ENCODE data around the gene ENKD1. TPM values are rescaled to one million over a fixed set of nuclear protein-coding genes. Genes with fewer than 3 reads are reported as not detected.
A peak's percentile ranks its signal among the peaks of the same experiment; 100 is the strongest.

ENKD1 gene
- total and polyA plus RNA-seq, 10 of the 15 experiments (the other 5 are each of a cell fraction or from before 2014, with no cell fraction given): 0.19 to 8.1 (median 2.8) TPM

GRCh38 chr16:67714522-67714921, 48.0 kb upstream of the ENKD1 start:
- FAIRE-seq (no peak), DNase-seq (ENCODE audit: low read depth, low spot score) (no peak), ATAC-seq (no peak)
- intact Hi-C loops (cut with micrococcal nuclease; ENCODE audit: unreplicated experiment): no loop called here
- Histone ChIP-seq H3K4me2 (ENCODE audit: control insufficient read depth, insufficient read depth) (peak overlapping the region; percentile 30; the same call in 1 of the 2 replicates), H3K4me1 (ENCODE audit: control insufficient read depth, insufficient read depth, low read length) (peaks cover 17% of the 10 kb centered on the region), H3K9ac (ENCODE audit: control insufficient read depth, insufficient read depth, low read length) (no peak overlapping the region), H4K20me1 (ENCODE audit: control insufficient read depth, insufficient read depth) (no peaks in the 10 kb centered on the region), H3K27me3 (replicated peaks in 1 of 2; ENCODE audit: control insufficient read depth in 2 of 2, insufficient read depth in 2 of 2, low read length in 1 of 2) (no peaks in the 10 kb centered on the region), H2AFZ (ENCODE audit: control insufficient read depth, low read depth, low read length) (no peak overlapping the region), H3K9me3 (replicated peaks; ENCODE audit: control insufficient read depth, insufficient read depth, low read length) (no peaks in the 10 kb centered on the region), H3K36me3 (ENCODE audit: control insufficient read depth in 2 of 2, insufficient read depth in 2 of 2, low read length in 1 of 2) (peaks cover 0 to 5% of the 10 kb centered on the region in 2 experiments; a peak in 1 of 4 replicates), H3K27ac (ENCODE audit: control insufficient read depth, insufficient read depth) (no peak overlapping the region), H3K79me2 (ENCODE audit: control insufficient read depth, insufficient read depth, low read length) (peaks cover 20% of the 10 kb centered on the region), H3K4me3 (no peak overlapping the region)
- 29% methylated on average over 1 of the region's 1 CpG for WGBS (ENCODE audit: insufficient coverage, insufficient replicate concordance, low lambda C conversion rate, missing lambda C conversion rate)
- RAD21 ChIA-PET (ENCODE audit: unreplicated experiment): interaction anchor here (0.7 to 2.1 kb wide), 4 partner anchors 23 to 233 kb away, joined by 3 to 4 read pairs (median 4); partner anchors contain the start of genes ACD and PARD6A
- BruUV-seq (replicated peaks): no TSS peak
- POLR2A ChIA-PET: interaction anchor here (0.5 to 1.4 kb wide), 4 partner anchors 41 to 362 kb away, joined by 3 to 5 read pairs (median 4); no protein-coding TSS in a partner anchor
- peak; percentile 70; the same call in 1 of the 2 replicates for TF ChIP-seq SPI1 (IDR thresholded peaks at IDR 0.05; ENCODE audit: borderline replicate concordance, insufficient read depth, low read depth, low read length)
- no peak for TF ChIP-seq POLR2AphosphoS5 (IDR thresholded peaks at IDR 0.05; ENCODE audit: low read length)
- SMC1A ChIA-PET (ENCODE audit: uncharacterized antibody, unreplicated experiment): interaction anchor here (0.7 to 1.9 kb wide), 4 partner anchors 18 to 55 kb away, joined by 3 to 5 read pairs (median 4); partner anchors contain the start of gene ACD
- CTCF ChIA-PET: interaction anchor here (0.8 to 2.3 kb wide), 6 partner anchors 22 to 193 kb away, joined by 3 to 10 read pairs (median 4); partner anchors contain the start of genes C16orf86, ENKD1, RANBP10 and TSNAXIP1
- in situ Hi-C loops (cut with MboI): no loop called here

GRCh38 chr16:67713647-67714273, 47.2 kb upstream of the ENKD1 start:
- intact Hi-C loops (cut with micrococcal nuclease; ENCODE audit: unreplicated experiment) (no loop called here), in situ Hi-C loops (cut with MboI) (no loop called here)
- BruUV-seq (replicated peaks): no TSS peak
- ATAC-seq (peak; percentile 68), DNase-seq (ENCODE audit: low read depth, low spot score) (no peak), FAIRE-seq (no peak)
- POLR2A ChIA-PET: interaction anchor here (1.4 kb wide), 1 partner anchor 40 kb away, joined by 4 read pairs; no protein-coding TSS in a partner anchor
- Histone ChIP-seq H3K79me2 (ENCODE audit: control insufficient read depth, insufficient read depth, low read length) (peaks cover 14% of the 10 kb centered on the region), H3K36me3 (ENCODE audit: control insufficient read depth in 2 of 2, insufficient read depth in 2 of 2, low read length in 1 of 2) (peaks cover 0 to 5% of the 10 kb centered on the region in 2 experiments; a peak in 1 of 4 replicates), H3K4me1 (ENCODE audit: control insufficient read depth, insufficient read depth, low read length) (peaks cover 17% of the 10 kb centered on the region), H3K4me3 (no peak overlapping the region), H3K27me3 (replicated peaks in 1 of 2; ENCODE audit: control insufficient read depth in 2 of 2, insufficient read depth in 2 of 2, low read length in 1 of 2) (no peaks in the 10 kb centered on the region), H3K4me2 (ENCODE audit: control insufficient read depth, insufficient read depth) (peak overlapping the region; percentile 47), H3K9ac (ENCODE audit: control insufficient read depth, insufficient read depth, low read length) (no peak overlapping the region), H2AFZ (ENCODE audit: control insufficient read depth, low read depth, low read length) (no peak overlapping the region), H3K9me3 (replicated peaks; ENCODE audit: control insufficient read depth, insufficient read depth, low read length) (no peaks in the 10 kb centered on the region), H4K20me1 (ENCODE audit: control insufficient read depth, insufficient read depth) (no peaks in the 10 kb centered on the region), H3K27ac (ENCODE audit: control insufficient read depth, insufficient read depth) (no peak overlapping the region)
- CTCF ChIA-PET: interaction anchor here (1.0 to 2.3 kb wide), 4 partner anchors 8 to 193 kb away, joined by 3 to 10 read pairs (median 5); partner anchors contain the start of genes C16orf86 and ENKD1
- RAD21 ChIA-PET (ENCODE audit: unreplicated experiment): interaction anchor here (1.2 to 2.1 kb wide), 3 partner anchors 42 to 103 kb away, joined by 3 to 4 read pairs (median 3); partner anchors contain the start of genes ACD and PARD6A
- WGBS (ENCODE audit: insufficient coverage, insufficient replicate concordance, low lambda C conversion rate, missing lambda C conversion rate): 76% methylated on average over 5 of the region's 5 CpGs
- SMC1A ChIA-PET (ENCODE audit: uncharacterized antibody, unreplicated experiment): interaction anchor here (0.7 to 1.5 kb wide), 4 partner anchors 17 to 54 kb away, joined by 3 to 4 read pairs (median 4); partner anchors contain the start of gene ACD
- TF ChIP-seq TAF1 (IDR thresholded peaks at IDR 0.05; ENCODE audit: borderline replicate concordance, low read depth, low read length) (no peak), MYC (IDR thresholded peaks at IDR 0.05; ENCODE audit: insufficient read depth, insufficient read length, insufficient replicate concordance, low read length, severe bottlenecking) (no peak), MEF2A (IDR thresholded peaks at IDR 0.05; ENCODE audit: insufficient read depth, low read depth, low read length) (no peak), ZNF217 (IDR thresholded peaks at IDR 0.05) (no peak), POLR2AphosphoS2 (IDR thresholded peaks at IDR 0.05; ENCODE audit: low read depth, low read length) (no peak), STAT1 (conservative IDR thresholded peaks at IDR 0.05) (no peak), USF2 (IDR thresholded peaks at IDR 0.05; ENCODE audit: borderline replicate concordance, low read depth, low read length) (no peak), GATAD2B (conservative IDR thresholded peaks at IDR 0.05; ENCODE audit: low read depth) (no peak), HDAC6 (IDR thresholded peaks at IDR 0.05; ENCODE audit: unreplicated experiment) (no peak), RELB (IDR thresholded peaks at IDR 0.05; ENCODE audit: low read depth) (no peak), STAT3 (IDR thresholded peaks at IDR 0.05; ENCODE audit: low read depth, low read length) (no peak)

All from GM12878 (cell line).